ENCODE results near the gene MTHFSD. TPM values are rescaled to one million over a fixed set of nuclear protein-coding genes. Genes with fewer than 3 reads are reported as not detected.
A peak's percentile ranks its signal among the peaks of the same experiment; 100 is the strongest.
"Not testable (repeated sequence)": the region's sequence is repeated elsewhere in the genome, so short reads cannot be mapped to it uniquely, and the experiment has no call there.

MTHFSD gene
- total RNA-seq = 10 to 100 TPM; 10.3 to 12.4 TPM
- long read RNA-seq, partial matches to known transcripts = 2 of 9 reads
- long read RNA-seq, other reads (novel, unspliced or antisense) = 2 of 9 reads

- ATAC-seq = peak; percentile 98 to 99
- intact Hi-C loops (cut with DNase I) = no loop called here
- peak; percentile 94 for DNase-seq
Observed at GRCh38 chr16:86554917-86555703, at the start of gene MTHFSD. MTHFSD (minus strand) TSS chr16:86555235; CDS start chr16:86555184, 51 bp downstream.

DNA sequence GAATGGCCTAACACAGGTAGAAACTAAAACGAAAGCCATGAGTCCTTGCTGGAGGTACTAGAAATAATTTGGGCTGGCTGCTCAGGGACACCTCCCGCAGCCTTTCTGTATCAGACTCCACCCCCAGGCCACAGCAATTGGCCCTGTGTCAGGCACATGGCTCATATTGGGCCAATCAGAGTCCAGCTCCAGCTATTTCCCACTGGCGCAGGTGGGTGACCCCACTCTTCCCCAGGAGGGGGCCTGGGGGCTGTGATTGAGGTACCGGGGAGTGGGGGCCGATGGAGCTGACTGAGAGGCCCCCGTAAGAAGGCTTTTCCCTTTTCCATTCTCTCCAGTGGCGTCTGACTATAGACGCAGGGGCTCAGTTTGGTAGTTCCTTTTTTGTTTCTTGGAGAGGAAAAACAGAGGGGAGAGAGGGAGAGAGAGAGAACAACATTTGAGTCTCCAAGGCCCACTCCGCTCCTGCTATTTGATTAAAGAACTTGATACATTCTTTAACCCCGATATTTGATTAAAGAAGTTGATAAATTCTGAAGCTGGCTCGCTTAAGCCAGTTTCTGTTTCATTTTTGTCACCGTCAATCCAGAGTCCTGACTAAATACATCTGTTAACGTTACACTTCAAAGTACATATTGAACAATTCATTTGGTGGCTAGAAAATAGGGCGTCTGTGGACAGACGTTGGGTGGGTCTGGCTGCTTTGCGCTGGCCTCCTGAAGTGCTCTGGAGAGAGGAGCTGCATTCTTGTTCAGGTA lies 49.6 kb upstream of the MTHFSD start:
- no peak for DNase-seq
- no peak for ATAC-seq
- intact Hi-C loops (cut with DNase I) = no loop called here

DNA sequence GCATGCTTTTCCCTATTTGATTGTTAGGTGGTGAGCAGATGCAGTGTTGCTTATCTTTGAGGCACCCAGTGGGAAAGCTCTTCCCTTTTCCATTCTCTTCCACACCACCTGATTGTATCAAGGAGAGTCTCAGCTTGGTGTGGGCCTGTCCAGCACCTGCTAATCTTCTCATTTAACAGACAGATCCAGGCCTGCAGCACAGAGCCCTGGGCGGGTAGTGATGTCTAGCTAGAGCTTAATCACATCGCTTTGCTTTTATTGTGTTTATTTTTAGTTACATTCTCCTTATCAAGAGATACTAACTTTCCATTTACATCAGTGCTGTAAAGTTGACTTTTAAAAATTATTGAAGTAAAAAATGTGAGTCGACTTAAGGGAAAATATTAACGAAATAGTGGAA lies 47.5 kb upstream of the MTHFSD start:
- DNase-seq (no peak), ATAC-seq (no peak)
- intact Hi-C loops (cut with DNase I) = no loop called here

- ATAC-seq = no peak
Observed at GRCh38 chr16:86601356-86601755, 46.3 kb upstream of the MTHFSD start.

DNA sequence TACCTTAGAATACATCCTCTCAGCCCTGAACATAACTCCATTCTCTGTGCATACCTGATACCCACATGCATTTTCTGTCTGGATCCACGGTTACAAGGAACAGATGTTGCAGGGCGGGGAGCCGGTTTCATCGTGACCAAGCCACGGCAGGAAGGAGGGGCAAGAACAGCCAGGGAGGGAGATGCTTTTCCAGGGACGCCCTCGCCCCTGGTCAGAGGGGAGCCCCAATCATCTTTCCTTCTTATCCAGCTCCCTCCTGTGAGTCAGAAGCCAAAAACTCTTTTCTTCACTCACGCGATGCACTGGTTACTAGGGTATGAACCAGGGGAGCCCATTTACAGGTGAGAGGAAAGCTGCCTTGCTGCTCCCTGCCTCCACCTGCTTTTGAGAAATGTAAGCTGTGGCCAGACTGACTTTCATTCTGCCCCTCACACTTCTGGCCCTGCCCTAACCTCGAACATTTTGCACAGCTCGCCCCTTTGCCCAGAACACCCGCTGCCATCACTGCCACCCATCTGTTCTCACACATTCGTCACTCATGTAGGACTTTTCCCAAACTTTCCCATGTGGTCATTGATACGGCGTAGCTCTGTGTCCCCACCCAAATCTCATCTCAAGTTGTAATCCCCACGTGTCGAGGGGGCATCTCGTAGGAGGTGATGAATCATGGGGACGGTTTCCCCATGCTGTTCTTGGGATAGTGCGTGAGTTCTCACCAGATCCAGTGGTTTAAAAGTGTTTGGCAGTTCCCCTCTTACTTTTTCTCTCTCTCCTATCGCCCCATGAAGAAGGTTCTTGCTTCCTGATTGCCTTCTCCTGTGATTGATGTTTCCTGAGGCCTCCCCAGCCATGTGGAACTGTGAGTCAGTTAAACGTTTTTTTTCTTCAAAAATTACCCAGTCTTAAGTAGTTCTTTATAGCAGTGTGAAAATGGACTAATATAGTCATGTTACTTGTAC lies 43.9 kb upstream of the MTHFSD start:
- DNase-seq = no peak
- intact Hi-C loops (cut with DNase I) = no loop called here
- no peak for ATAC-seq

More at GRCh38 chr16:86601356-86601755, 46.3 kb upstream of the MTHFSD start:
- no peak for DNase-seq
- intact Hi-C loops (cut with DNase I) = no loop called here

DNA sequence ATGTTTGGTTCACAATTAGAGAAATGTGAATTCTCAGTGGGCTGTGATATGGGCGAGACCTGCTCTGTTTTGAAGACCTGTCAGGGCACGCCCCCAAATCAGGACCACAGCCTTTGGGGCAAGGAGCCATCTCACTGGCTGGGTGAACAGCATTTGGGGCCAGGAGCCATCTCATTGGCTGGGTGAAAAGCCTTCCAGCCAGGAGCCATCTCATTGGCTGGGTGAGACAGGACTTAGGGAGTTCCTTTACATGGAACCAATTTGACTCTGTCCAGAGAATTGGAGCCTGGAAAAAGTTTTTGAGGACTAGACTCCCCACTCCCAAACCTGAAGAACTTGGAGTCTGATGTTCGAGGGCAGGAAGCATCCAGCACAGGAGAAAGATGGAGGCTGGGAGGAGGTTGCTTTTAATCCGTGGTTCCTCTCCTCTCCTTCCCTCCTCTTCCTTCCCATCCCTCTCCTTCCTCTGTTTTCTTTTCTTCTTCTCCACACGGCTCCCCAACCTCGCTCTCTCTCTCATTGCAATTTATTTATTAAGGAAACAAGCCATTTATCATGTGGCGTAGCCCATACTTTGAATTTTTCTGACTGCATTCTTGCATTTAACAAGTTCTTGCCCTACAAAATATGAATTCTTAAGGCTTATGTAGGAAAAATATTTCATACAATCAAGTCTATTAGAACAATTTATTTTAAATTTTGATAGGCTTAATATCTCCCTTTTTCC lies 43.0 kb upstream of the MTHFSD start:
- intact Hi-C loops (cut with DNase I) = no loop called here
- DNase-seq (peak; percentile 51), ATAC-seq (peak; percentile 75 to 82)

GRCh38 chr16:86597126-86597879 lies 42.3 kb upstream of the MTHFSD start:
- intact Hi-C loops (cut with DNase I) = no loop called here
- DNase-seq = no peak
- ATAC-seq = no peak

- DNase-seq = no peak
- ATAC-seq = no peak
- intact Hi-C loops (cut with DNase I) = no loop called here
Observed at GRCh38 chr16:86595983-86596605, 41.1 kb upstream of the MTHFSD start.

- DNase-seq (no peak), ATAC-seq (no peak)
- intact Hi-C loops (cut with DNase I) = no loop called here
Observed at GRCh38 chr16:86594721-86595120, 39.7 kb upstream of the MTHFSD start.

- no peak for ATAC-seq
- intact Hi-C loops (cut with DNase I) = no loop called here
- DNase-seq = no peak
Observed at GRCh38 chr16:86593913-86594620, 39.0 kb upstream of the MTHFSD start.

- ATAC-seq = no peak
- no peak for DNase-seq
- intact Hi-C loops (cut with DNase I) = no loop called here
Observed at GRCh38 chr16:86591270-86591669, 36.2 kb upstream of the MTHFSD start.

DNA sequence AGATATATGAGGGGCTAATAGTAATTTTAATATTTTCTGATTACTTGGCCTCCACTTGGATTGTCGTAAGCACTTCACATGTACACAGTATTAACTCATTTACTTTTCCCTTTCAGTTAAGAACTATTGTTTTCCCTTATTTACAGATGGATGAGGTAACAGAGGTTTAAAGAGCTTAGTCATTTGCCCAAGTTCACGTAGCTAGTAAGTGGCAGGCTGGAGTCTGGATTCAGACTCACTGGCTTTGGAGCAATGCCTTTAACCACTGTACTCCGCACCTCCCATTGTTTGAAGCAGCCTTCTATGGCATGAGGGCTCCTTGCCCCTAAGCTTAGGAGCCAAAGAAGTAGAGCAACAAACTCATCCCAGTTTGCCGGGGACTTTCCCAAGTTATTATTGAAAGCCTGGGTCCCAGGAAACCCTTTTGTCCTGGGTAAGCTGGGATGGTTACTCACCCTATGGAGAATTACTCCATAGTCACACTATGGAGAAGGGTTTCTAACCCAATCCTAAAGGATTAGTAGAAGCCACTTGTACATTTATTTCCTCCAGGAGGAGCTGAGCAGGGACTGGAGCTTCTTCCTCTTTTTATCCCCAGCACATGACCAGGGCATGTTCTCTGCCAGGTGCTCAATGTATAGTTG lies 35.6 kb upstream of the MTHFSD start:
- intact Hi-C loops (cut with DNase I) = no loop called here
- ATAC-seq (no peak), DNase-seq (no peak)

DNA sequence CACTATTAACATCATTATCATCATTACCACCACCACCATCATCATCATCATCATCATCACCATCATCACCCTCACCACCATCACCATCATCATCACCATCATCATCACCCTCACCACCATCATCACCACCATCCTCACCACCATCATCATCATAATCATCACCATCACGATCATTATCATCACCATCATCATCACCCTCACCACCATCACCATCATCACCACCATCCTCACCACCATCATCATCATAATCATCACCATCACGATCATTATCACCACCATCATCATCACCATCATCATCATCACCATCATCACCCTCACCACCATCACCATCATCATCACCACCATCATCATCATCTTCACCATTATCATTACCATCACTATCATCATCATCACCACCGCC lies 32.9 kb upstream of the MTHFSD start:
- intact Hi-C loops (cut with DNase I); DNase-seq; ATAC-seq: not testable (repeated sequence)

GRCh38 chr16:86587487-86587886 lies 32.5 kb upstream of the MTHFSD start:
- intact Hi-C loops (cut with DNase I) = no loop called here

DNA sequence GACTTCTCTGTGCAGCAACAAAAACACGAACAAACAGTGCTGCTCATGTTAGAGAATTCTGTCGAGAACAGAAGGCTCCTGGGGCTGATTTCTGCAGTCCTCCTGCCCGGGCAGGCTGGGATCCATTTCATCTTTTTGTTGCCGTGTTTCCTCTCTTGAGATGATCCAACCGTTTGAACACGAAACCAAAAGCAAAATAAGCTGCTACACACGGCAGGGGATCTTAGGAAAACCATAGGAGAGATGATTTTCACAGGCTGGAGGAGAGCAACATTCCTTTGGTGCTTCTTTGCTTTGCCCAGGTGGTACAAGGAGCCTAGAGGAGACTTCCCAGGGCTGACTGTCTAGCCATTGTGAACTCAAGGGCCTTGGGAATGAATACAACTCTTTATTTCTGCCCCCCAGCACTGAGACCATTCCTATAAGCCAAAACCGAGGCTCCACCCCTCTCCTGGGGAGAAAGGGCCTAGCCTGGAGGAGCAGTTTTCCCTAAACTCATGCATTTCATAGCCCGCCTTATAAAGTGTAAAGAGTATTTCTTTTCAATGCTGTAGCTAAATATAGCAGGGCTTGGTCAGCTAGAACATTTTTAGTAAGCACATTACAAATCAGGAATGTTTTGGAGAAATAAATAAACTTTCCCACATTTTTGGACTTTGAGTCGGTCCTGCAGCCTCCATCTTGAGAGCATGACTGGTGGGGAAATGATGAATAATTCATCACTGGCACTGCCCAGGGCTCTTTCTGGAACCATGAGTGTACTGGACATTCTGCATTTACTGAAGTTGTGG lies 31.0 kb upstream of the MTHFSD start:
- DNase-seq (no peak), ATAC-seq (peak in 1 of 2 donors; percentile 30)
- intact Hi-C loops (cut with DNase I) = no loop called here

More at GRCh38 chr16:86587487-86587886, 32.5 kb upstream of the MTHFSD start:
- ATAC-seq = no peak
- no peak for DNase-seq

All from left cardiac atrium (tissue), 4 donors.